Pulmonary artery endothelial cell (primary cell): ENCODE measurements around the gene CLCNKB. TPM values are rescaled to one million over a fixed set of nuclear protein-coding genes. Genes with fewer than 3 reads are reported as not detected.

Source experiments
- DNase-seq: peaks from one replicate; pipeline ENCODE4 v3.0.0-alpha.2; 2011; ENCODE audit warnings: low read depth, low spot score
- total RNA-seq: library from RNA; depleted of rRNA; stranded (reverse); fragments of >200 nt; gene quantifications from 2 replicates; pipeline ENCODE4 v1.2.3, GENCODE V29; 2014

CLCNKB gene
- total RNA-seq, 1 donor from 2014 or later, result 0.07 TPM

GRCh38 chr1:16074217-16074616 lies 30.6 kb downstream of the CLCNKB start:
- DNase-seq, result no peak

GRCh38 chr1:16075337-16076030 lies 31.9 kb downstream of the CLCNKB start:
- DNase-seq, result no peak

- no peak for DNase-seq
Measured at GRCh38 chr1:16076031-16076864, 32.7 kb downstream of the CLCNKB start.

DNA sequence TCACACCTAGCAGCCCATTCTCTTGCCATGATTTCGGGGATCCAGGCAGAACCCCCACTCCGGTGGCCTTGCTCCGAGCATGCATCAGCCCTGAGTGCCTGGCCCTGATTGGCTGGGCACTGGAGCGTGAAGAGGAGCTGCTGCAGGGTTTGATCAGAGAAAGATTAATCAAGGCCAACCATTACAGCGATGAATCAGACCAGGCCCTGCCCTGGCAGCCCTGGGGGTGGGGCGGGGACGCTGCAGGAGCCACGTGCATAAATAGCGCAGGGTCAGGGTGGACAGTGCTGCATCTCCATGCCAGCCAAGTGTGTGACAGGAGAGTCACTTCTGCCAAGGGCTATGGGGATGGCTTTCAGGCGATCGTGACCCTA lies 33.3 kb downstream of the CLCNKB start:
- no peak for DNase-seq

DNA sequence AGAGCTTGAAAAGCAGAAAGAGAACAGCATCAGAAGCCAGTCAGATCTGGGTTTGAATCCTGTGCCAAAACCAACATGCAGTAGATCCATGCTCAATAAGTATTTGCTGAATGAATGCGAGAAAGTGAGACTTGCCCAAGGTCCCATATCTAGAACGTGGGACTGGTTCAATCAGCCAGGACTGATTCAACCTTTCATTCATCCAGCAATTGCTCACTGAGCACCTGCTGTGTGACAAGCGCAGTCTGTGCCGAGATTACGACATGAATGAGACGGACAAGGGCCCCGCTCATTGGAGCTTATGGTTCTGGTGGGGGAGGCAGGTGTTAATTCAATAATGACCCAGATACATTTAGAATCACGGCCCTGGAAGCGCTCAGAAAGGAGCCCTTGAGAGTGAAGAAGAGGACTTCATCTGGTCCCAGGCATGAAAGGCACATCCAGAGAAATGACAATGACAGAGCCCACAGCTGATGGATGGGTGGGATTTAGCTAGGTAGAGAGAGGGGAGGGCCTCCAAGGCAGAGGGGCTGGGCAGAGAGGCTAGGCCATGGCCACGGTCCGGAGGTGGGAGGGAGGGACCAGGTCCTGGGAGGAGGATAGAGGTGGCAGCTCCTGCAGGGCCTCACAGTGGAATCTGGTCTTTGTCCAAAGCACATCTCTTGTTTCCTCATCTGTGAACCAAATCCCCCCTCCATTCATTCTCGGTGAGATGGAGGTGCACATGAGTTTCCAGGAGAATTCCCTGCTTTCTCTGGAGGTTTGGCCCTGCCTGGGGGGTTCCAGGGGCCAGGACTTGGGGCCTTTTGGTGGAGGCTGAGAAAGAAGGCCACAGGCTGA lies 34.0 kb downstream of the CLCNKB start:
- no peak for DNase-seq

GRCh38 chr1:16078925-16079656 lies 35.5 kb downstream of the CLCNKB start:
- peak; percentile 26 for DNase-seq

- DNase-seq, result no peak
Measured at GRCh38 chr1:16080422-16081150, 37.0 kb downstream of the CLCNKB start.

DNA sequence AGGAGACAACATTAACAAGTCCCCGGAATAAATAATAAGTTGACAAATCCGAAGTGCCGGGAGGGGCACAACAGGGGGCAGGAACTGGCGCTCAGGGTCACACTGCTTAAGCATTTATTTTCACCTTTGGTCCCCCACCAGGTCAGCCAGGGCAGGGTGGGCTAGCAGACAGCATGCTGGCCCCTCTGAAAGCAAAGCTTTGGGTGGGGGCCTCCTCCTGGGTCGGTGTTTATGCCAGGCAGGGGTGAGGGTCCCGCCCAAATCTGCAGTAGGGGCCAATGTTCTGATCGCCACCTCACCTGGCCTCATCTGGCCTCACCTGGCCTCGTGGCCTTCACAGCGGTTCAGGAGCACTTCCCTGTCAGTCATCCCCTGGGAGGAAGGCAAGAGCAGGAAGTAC lies 38.1 kb downstream of the CLCNKB start:
- no peak for DNase-seq

- DNase-seq, result no peak
Measured at GRCh38 chr1:16082283-16083038, 38.9 kb downstream of the CLCNKB start.

GRCh38 chr1:16083486-16083885 lies 39.9 kb downstream of the CLCNKB start:
- no peak for DNase-seq

GRCh38 chr1:16085522-16085921 lies 41.9 kb downstream of the CLCNKB start:
- DNase-seq, result no peak

- DNase-seq, result no peak
Measured at GRCh38 chr1:16087733-16088132, 44.2 kb downstream of the CLCNKB start.

- DNase-seq, result no peak
Measured at GRCh38 chr1:16088351-16088911, 44.8 kb downstream of the CLCNKB start.

GRCh38 chr1:16088996-16089395 lies 45.4 kb downstream of the CLCNKB start:
- DNase-seq, result peak; percentile 54

DNA sequence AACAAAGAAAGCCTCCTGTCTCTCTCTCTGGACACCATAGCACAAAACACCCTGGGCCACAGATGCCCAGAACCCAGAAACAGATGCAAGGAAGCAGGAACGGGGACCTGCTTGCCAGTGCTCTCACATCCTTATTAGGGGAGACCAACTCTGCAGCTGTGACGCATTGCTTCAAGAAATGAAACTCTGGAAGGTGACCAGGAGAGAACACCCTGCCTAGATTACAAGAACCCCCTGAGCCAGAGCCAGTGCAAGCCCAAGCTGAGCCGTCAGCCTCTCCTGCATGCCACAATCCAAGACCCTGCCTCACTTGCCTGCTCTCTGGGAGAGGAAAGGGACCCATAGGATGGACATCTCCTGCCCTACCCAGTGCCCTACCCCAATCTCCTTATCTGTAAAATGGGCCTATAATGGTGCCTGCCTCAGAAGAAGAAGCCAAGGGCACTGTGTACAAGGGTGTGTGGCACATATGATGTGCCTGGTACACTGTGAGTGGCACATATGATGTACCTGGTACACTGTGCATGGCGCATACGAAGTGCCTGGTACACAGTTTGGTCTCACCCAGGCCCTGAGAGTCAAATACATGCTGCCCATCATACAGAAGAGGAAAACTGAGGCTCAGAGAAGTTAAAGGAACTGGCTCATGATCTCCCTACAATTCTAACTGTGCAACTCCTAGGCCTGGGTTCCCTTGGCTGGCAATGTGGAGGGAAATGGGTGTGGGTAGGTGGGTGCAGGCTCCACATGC lies 46.7 kb downstream of the CLCNKB start:
- DNase-seq, result no peak

GRCh38 chr1:16091296-16091695 lies 47.7 kb downstream of the CLCNKB start:
- no peak for DNase-seq

- no peak for DNase-seq
Measured at GRCh38 chr1:16092097-16092922, 48.7 kb downstream of the CLCNKB start.
